Activated naive CD8-positive, alpha-beta T cell treated with anti-CD3 and anti-CD28 coated beads, Interleukin-2, amount 10 ng/mL, durations not matched to agents 7 days and 5 days (primary cell): ENCODE results near the gene FASTKD1. TPM values are rescaled to one million over a fixed set of nuclear protein-coding genes. Genes with fewer than 3 reads are reported as not detected.
"Not testable (repeated sequence)": the region's sequence is repeated elsewhere in the genome, so short reads cannot be mapped to it uniquely, and the experiment has no call there.

Source experiments
- ATAC-seq: fragments of 150-1000 bp; cut with Tn5 transposase; one replicate; pipeline ENCODE4 v1.10.0; 2021; ENCODE audit warnings: low read depth, moderate library complexity
- POLR2A ChIA-PET: fragments of 350-600 bp; sonication (Branson Sonifier 250); formaldehyde crosslinking; loops from one replicate; lab custom pipeline; 2021; ENCODE audit warnings: antibody characterized with exemption; lab: Charles Lee
- DNase-seq: peaks from one replicate; pipeline ENCODE4 v3.0.0; 2021
- H3K27ac Mint-ChIP-seq: one replicate; pipeline ENCODE4 v1.8.0; 2022; ENCODE audit warnings: mild to moderate bottlenecking, mixed read lengths
- H3K27me3 Mint-ChIP-seq: one replicate; pipeline ENCODE4 v1.8.0; 2022; ENCODE audit warnings: mild to moderate bottlenecking, moderate library complexity, mixed read lengths
- H3K36me3 Mint-ChIP-seq: one replicate; pipeline ENCODE4 v1.8.0; 2021; ENCODE audit warnings: mild to moderate bottlenecking, mixed read lengths
- H3K4me1 Mint-ChIP-seq: one replicate; pipeline ENCODE4 v1.8.0; 2021; ENCODE audit warnings: mixed read lengths
- H3K4me3 Mint-ChIP-seq: one replicate; pipeline ENCODE4 v1.8.0; 2022; ENCODE audit warnings: mild to moderate bottlenecking, moderate library complexity, mixed read lengths
- H3K9me3 Mint-ChIP-seq: one replicate; pipeline ENCODE4 v1.8.0; 2021; ENCODE audit warnings: mixed read lengths
- total RNA-seq, 2 experiments: library from RNA; stranded (reverse); gene quantifications; one replicate each; pipeline ENCODE4 v1.2.3, GENCODE V29; 2021

Gene FASTKD1
- total RNA-seq, 2 experiments from 2014 or later: 35.0 to 38.8 TPM

DNA sequence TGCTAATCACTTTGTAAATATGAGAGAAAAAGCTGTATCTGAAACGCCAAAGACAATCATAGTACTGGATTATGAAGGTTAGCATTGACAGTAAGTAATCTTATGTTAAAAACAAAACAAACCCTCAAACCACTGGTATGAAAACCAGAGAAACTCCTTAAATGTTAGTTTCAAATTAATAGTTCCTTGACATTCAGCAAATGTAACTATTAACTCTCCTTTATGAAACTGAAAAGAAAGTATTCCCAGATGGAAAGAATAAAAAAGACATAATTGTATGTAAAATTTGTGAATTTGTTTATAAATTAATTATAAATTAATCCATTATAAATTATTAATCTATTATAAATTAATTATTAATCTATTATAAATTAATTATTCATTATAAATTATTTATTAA lies 12.3 kb downstream of the FASTKD1 start:
- ATAC-seq (no peak), DNase-seq (no peak)
- Mint-ChIP-seq H3K27ac (no peak overlapping the region), H3K9me3 (peaks cover 2% of the 10 kb centered on the region), H3K4me3 (no peak overlapping the region), H3K36me3 (peaks cover 25% of the 10 kb centered on the region), H3K4me1 (no peaks in the 10 kb centered on the region), H3K27me3 (no peaks in the 10 kb centered on the region)
- POLR2A ChIA-PET: interaction anchor here (0.7 kb wide), 1 partner anchor 396 kb away, joined by 3 read pairs; no protein-coding TSS in a partner anchor

DNA sequence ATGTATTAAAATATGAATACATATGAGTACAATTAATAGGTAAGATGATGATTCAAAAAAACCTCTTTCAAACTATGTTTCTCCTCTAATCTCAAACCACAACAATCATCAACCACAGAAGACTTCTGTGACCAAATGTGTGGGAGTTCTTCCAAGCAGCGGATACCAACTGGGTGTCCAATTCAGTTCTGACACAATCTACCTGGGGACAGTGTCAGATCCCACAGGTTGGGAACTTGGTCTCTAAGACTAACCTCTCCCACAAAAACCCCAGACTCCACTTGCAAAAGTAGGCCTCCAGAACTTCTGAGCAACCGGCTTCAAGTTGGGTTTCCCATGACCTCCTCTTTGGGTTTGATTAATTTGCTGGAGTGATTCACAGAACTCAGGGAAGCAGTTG lies 26.9 kb downstream of the FASTKD1 start:
- Mint-ChIP-seq H3K4me3 (no peak overlapping the region), H3K27ac (no peak overlapping the region), H3K36me3 (peaks cover 14% of the 10 kb centered on the region), H3K4me1 (peaks cover 5% of the 10 kb centered on the region), H3K27me3 (no peaks in the 10 kb centered on the region), H3K9me3 (no peaks in the 10 kb centered on the region)
- ATAC-seq: no peak
- no peak for DNase-seq
- POLR2A ChIA-PET: interaction anchor here (0.6 kb wide), 1 partner anchor 18 kb away, joined by 3 read pairs; no protein-coding TSS in a partner anchor

DNA sequence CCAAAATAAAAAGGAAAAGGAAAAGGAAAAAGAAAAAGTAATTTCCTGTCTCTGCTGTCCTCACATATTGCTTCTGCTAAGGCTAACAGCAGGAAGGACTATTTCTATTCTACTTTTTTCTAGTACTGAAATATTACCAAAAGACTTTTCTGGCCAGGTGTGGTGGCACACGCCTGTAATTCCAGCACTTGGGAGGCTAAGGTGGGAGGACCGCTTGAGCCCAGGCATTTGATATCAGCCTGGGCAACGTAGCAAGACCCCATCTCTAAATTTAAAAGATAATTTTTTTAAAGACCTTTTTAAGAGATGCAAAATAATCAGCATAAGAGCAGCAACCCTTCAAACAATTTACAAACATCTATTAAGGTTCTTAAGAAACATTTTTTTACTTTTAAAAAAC lies 31.2 kb downstream of the FASTKD1 start:
- H3K9me3 Mint-ChIP-seq: no peaks in the 10 kb centered on the region
- POLR2A ChIA-PET: no interaction called here
- no peak overlapping the region for H3K27ac Mint-ChIP-seq
- H3K4me1 Mint-ChIP-seq: peaks cover 5% of the 10 kb centered on the region
- H3K4me3 Mint-ChIP-seq: no peak overlapping the region
- peaks cover 16% of the 10 kb centered on the region for H3K36me3 Mint-ChIP-seq
- no peak for DNase-seq
- ATAC-seq: no peak
- no peaks in the 10 kb centered on the region for H3K27me3 Mint-ChIP-seq

DNA sequence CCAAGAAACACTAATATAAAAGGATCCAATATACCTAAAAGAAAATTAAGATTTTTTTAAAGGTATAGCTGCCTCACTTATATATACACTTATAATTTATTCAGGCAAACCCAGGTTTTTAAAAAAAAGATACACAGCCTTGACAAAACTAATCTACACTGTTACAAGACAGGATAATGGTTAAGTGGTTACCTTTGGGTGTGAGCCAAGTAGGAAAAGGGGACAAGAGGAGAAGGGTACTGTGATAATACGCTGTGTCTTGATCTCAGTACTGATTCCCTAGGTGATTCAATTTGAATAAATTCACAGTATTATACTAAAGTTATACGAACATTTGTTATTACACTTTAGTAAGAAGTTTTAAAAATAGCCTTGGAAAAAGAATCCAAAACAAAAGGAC lies 33.5 kb downstream of the FASTKD1 start:
- Mint-ChIP-seq H3K9me3 (no peaks in the 10 kb centered on the region), H3K4me3 (no peak overlapping the region), H3K4me1 (no peaks in the 10 kb centered on the region), H3K36me3 (peaks cover 13% of the 10 kb centered on the region), H3K27me3 (no peaks in the 10 kb centered on the region), H3K27ac (no peak overlapping the region)
- ATAC-seq: no peak
- no peak for DNase-seq
- POLR2A ChIA-PET: no interaction called here

GRCh38 chr2:169539460-169539859 lies 34.2 kb downstream of the FASTKD1 start:
- H3K27ac Mint-ChIP-seq, POLR2A ChIA-PET, DNase-seq, H3K27me3 Mint-ChIP-seq, ATAC-seq, H3K4me1 Mint-ChIP-seq, H3K4me3 Mint-ChIP-seq, H3K9me3 Mint-ChIP-seq: not testable (repeated sequence)
- peaks cover 13% of the 10 kb centered on the region for H3K36me3 Mint-ChIP-seq

GRCh38 chr2:169528271-169528701 lies 45.4 kb downstream of the FASTKD1 start:
- Mint-ChIP-seq H3K9me3 (no peaks in the 10 kb centered on the region), H3K27me3 (no peaks in the 10 kb centered on the region), H3K4me1 (no peaks in the 10 kb centered on the region), H3K4me3 (no peak overlapping the region), H3K36me3 (peaks cover 6% of the 10 kb centered on the region), H3K27ac (no peak overlapping the region)
- POLR2A ChIA-PET: no interaction called here
- ATAC-seq: peak; percentile 89
- peak; percentile 68 for DNase-seq

DNA sequence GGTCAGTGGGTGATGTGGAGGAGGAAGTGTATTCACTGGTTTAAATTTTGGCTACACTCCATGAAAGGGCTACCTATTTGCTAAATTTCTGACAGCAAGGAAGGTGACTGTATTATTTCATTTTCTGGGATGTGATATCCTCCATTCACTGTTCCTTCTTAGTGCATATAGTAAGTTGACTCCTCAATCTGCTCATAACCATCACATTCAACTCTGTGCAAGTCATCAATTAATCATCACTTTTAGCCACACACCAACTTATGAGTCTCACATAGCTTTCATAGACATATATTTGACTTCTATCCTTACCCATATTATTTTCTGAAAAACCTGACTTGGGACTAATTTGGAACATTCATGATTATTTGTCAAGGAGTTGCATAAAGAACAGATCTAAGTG lies 47.2 kb downstream of the FASTKD1 start:
- H3K27me3 Mint-ChIP-seq: no peaks in the 10 kb centered on the region
- H3K27ac Mint-ChIP-seq: no peak overlapping the region
- H3K4me1 Mint-ChIP-seq: no peaks in the 10 kb centered on the region
- ATAC-seq: no peak
- peaks cover 6% of the 10 kb centered on the region for H3K36me3 Mint-ChIP-seq
- H3K9me3 Mint-ChIP-seq: no peaks in the 10 kb centered on the region
- no peak overlapping the region for H3K4me3 Mint-ChIP-seq
- no peak for DNase-seq
- POLR2A ChIA-PET: no interaction called here

DNA sequence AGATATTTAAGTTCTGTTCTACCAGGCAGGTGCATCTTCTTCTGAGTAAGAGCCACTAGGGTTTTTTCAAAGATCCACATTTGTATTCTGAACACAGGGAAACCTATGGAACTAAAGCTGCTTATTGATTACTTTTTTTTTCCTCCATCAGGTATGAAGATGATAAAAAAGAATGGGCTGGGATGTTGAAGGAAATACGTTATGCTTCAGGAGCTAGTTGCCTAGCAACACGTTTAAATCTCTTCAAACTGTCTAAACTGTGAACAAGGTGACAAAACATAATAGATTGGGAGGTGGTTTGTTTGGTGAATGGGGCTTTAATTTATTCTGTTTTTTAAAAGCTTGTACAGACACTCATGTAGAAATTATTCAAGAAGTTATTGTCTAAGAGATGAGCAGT lies 48.2 kb downstream of the FASTKD1 start:
- ATAC-seq (no peak), DNase-seq (no peak)
- Mint-ChIP-seq H3K27me3 (no peaks in the 10 kb centered on the region), H3K36me3 (peaks cover 3% of the 10 kb centered on the region), H3K4me3 (no peak overlapping the region), H3K4me1 (no peaks in the 10 kb centered on the region), H3K27ac (no peak overlapping the region), H3K9me3 (no peaks in the 10 kb centered on the region)
- POLR2A ChIA-PET: interaction anchor here (0.6 kb wide), 1 partner anchor 8 kb away, joined by 8 read pairs; no protein-coding TSS in a partner anchor

DNA sequence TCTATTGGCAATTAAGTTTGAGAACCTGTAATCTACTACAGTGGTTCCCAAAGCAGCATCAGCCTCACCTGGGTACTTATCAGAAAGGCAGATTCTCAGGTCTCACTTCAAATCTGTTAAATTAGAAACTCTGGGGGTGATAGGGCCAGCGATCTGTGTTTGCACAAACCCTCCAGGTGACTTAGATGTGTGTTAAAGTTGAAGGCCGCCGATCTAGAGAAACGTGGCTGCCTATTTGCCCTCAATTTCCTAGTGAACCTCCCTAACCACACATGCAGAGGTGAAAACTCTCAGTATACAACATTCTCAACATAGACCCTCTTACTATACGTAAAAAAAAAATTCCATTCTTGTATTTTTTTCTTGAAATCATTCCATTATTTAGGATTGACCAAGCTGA lies 50.0 kb downstream of the FASTKD1 start:
- no peak overlapping the region for H3K27ac Mint-ChIP-seq
- no peaks in the 10 kb centered on the region for H3K27me3 Mint-ChIP-seq
- no peak overlapping the region for H3K4me3 Mint-ChIP-seq
- H3K36me3 Mint-ChIP-seq: no peaks in the 10 kb centered on the region
- no peak for DNase-seq
- POLR2A ChIA-PET: no interaction called here
- H3K9me3 Mint-ChIP-seq: no peaks in the 10 kb centered on the region
- no peaks in the 10 kb centered on the region for H3K4me1 Mint-ChIP-seq
- no peak for ATAC-seq

DNA sequence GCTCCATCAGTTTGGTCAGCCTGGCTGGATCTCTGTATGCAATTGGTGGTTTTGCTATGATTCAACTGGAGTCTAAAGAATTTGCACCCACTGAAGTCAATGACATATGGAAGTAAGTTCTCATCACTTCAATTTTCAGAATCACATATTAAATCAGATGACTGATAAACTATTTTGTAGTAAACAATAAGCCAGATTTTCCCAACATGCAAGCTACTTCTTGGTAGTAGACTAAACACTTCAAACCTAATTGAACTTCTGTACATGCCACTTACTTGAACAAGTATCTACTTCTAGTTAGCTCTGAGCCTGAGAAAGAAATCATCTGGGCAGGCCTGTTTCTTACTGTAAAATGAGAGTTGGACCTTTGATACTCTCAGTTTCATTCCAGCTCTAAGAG lies 52.8 kb downstream of the FASTKD1 start:
- Mint-ChIP-seq H3K36me3 (no peaks in the 10 kb centered on the region), H3K27ac (no peak overlapping the region), H3K4me3 (no peak overlapping the region), H3K4me1 (no peaks in the 10 kb centered on the region), H3K27me3 (no peaks in the 10 kb centered on the region), H3K9me3 (no peaks in the 10 kb centered on the region)
- DNase-seq (no peak), ATAC-seq (no peak)
- POLR2A ChIA-PET: no interaction called here

GRCh38 chr2:169516488-169516995 lies 57.1 kb downstream of the FASTKD1 start:
- POLR2A ChIA-PET, H3K4me1 Mint-ChIP-seq: not testable (repeated sequence)

GRCh38 chr2:169514758-169515157 lies 58.9 kb downstream of the FASTKD1 start:
- ATAC-seq, H3K27me3 Mint-ChIP-seq, H3K9me3 Mint-ChIP-seq, H3K27ac Mint-ChIP-seq, DNase-seq, H3K4me1 Mint-ChIP-seq, H3K36me3 Mint-ChIP-seq, POLR2A ChIA-PET, H3K4me3 Mint-ChIP-seq: not testable (repeated sequence)

More at GRCh38 chr2:169516488-169516995, 57.1 kb downstream of the FASTKD1 start:
- not testable (repeated sequence) for DNase-seq, H3K9me3 Mint-ChIP-seq, H3K4me3 Mint-ChIP-seq, ATAC-seq, H3K27ac Mint-ChIP-seq, H3K36me3 Mint-ChIP-seq, H3K27me3 Mint-ChIP-seq

DNA sequence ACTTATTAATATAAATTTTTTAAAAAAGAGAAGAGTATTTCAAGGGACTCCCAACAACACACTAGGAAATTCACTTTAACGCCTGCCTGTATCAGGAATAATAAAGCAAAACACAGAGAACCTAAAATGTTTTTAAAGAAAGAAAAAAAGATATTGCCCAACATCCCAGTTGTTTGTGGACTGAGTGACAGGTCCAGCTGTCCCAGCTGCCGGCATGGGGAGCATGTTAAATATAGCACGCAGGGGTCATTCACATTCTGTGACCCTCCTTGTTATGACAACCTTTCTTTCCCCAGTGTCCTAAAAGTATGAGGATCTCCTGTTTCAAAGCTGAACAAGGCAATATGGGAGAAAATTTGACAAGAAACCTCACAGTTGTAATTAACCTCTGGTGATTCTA lies 59.7 kb downstream of the FASTKD1 start:
- Mint-ChIP-seq H3K9me3 (no peaks in the 10 kb centered on the region), H3K4me1 (no peaks in the 10 kb centered on the region), H3K4me3 (no peak overlapping the region), H3K27ac (no peak overlapping the region), H3K36me3 (no peaks in the 10 kb centered on the region), H3K27me3 (no peaks in the 10 kb centered on the region)
- ATAC-seq (no peak), DNase-seq (no peak)
- POLR2A ChIA-PET: no interaction called here

DNA sequence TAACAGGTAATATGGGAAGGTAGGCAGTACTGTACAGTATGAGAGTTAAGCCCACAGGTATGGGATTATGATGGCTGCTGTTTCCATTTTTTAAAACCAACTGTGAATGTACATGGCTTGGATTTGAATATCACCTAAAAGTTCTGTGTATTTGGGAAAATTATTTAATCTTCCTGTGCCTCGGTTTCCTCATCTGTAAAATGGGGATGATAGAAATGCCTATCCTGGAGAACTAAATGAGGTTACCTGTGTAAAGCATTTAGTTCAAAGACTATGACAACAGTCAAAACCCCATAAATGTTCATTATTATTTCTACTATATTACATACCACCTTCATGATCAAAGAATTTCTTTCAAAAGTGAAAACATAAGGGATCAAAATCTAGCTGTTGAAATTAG lies 60.6 kb downstream of the FASTKD1 start:
- H3K27ac Mint-ChIP-seq: no peak overlapping the region
- H3K9me3 Mint-ChIP-seq: no peaks in the 10 kb centered on the region
- H3K36me3 Mint-ChIP-seq: no peaks in the 10 kb centered on the region
- POLR2A ChIA-PET: no interaction called here
- H3K27me3 Mint-ChIP-seq: no peaks in the 10 kb centered on the region
- no peak overlapping the region for H3K4me3 Mint-ChIP-seq
- ATAC-seq (no peak), DNase-seq (no peak)
- H3K4me1 Mint-ChIP-seq: no peaks in the 10 kb centered on the region
